ENCODE measurements around the gene SMYD4. TPM values are rescaled to one million over a fixed set of nuclear protein-coding genes. Genes with fewer than 3 reads are reported as not detected.

SMYD4 gene
- total and polyA plus RNA-seq, 9 of the 15 experiments (the other 6 are each of a cell fraction or from before 2014, with no cell fraction given): 1.3 to 10.2 (median 6.7) TPM

- TF ChIP-seq SMARCA5 (IDR thresholded peaks at IDR 0.05): no peak
- no peak for TF ChIP-seq STAT5B (CRISPR knock-in tag; IDR thresholded peaks at IDR 0.05)
- TF ChIP-seq, protein P1, sequence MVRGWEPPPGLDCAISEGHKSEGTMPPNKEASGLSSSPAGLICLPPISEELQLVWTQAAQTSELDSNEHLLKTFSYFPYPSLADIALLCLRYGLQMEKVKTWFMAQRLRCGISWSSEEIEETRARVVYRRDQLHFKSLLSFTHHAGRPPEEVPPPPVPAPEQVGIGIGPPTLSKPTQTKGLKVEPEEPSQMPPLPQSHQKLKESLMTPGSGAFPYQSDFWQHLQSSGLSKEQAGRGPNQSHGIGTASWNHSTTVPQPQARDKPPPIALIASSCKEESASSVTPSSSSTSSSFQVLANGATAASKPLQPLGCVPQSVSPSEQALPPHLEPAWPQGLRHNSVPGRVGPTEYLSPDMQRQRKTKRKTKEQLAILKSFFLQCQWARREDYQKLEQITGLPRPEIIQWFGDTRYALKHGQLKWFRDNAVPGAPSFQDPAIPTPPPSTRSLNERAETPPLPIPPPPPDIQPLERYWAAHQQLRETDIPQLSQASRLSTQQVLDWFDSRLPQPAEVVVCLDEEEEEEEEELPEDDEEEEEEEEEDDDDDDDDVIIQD (CRISPR knock-in tag; IDR thresholded peaks at IDR 0.05): no peak
- peak; percentile 36 for TF ChIP-seq PKNOX1 (IDR thresholded peaks at IDR 0.05)
- TF ChIP-seq HSF4 (CRISPR knock-in tag; IDR thresholded peaks at IDR 0.05; ENCODE audit: borderline replicate concordance): no peak
- TF ChIP-seq ZNF512 (tag; IDR thresholded peaks at IDR 0.05): no peak
- TF ChIP-seq NR2F6 (CRISPR knock-in tag; IDR thresholded peaks at IDR 0.05): no peak
- peak; percentile 72; the same call in 1 of the 2 replicates for TF ChIP-seq CTBP1 (IDR thresholded peaks at IDR 0.05; ENCODE audit: borderline replicate concordance)
- no peak for TF ChIP-seq STAG1 (CRISPR knock-in tag; IDR thresholded peaks at IDR 0.05; ENCODE audit: borderline replicate concordance)
- TF ChIP-seq HMBOX1 (IDR thresholded peaks at IDR 0.05): no peak
- no peak for TF ChIP-seq ASH1L (IDR thresholded peaks at IDR 0.05; ENCODE audit: borderline replicate concordance, low read depth, partially characterized antibody)
- TF ChIP-seq U2AF1 (optimal IDR thresholded peaks at IDR 0.05; ENCODE audit: low read depth, low read length): no peak
- no peak for TF ChIP-seq ZNF551 (CRISPR knock-in tag; IDR thresholded peaks at IDR 0.05)
Observed at GRCh38 chr17:1793447-1793806, 36.3 kb downstream of the SMYD4 start (continued).

Measured in K562 (cell line).